Measurements from ENCODE around the gene RGS11. TPM values are rescaled to one million over a fixed set of nuclear protein-coding genes. Genes with fewer than 3 reads are reported as not detected.
"Not testable (repeated sequence)": the region's sequence is repeated elsewhere in the genome, so short reads cannot be mapped to it uniquely, and the experiment has no call there.

Gene RGS11
- total RNA-seq, 1 experiment from 2014 or later = not detected

GRCh38 chr16:269061-269796 lies 6.5 kb downstream of the RGS11 start:
- Histone ChIP-seq H3K27ac (ENCODE audit: low read depth, low read length, poor library complexity, severe bottlenecking) (no peak overlapping the region), H3K9me3 (ENCODE audit: low read depth, low read length, poor library complexity, severe bottlenecking) (no peaks in the 10 kb centered on the region), H3K27me3 (replicated peaks; ENCODE audit: insufficient read depth, low read depth, low read length, poor library complexity) (peaks cover under 1% of the 10 kb centered on the region), H3K36me3 (ENCODE audit: insufficient read depth, low read length, poor library complexity, severe bottlenecking) (peaks cover 2% of the 10 kb centered on the region), H3K4me3 (ENCODE audit: low read depth, low read length, poor library complexity, severe bottlenecking) (no peak overlapping the region), H3K4me1 (ENCODE audit: insufficient read depth, low read length, poor library complexity, severe bottlenecking) (no peaks in the 10 kb centered on the region)
- TF ChIP-seq, protein P1, sequence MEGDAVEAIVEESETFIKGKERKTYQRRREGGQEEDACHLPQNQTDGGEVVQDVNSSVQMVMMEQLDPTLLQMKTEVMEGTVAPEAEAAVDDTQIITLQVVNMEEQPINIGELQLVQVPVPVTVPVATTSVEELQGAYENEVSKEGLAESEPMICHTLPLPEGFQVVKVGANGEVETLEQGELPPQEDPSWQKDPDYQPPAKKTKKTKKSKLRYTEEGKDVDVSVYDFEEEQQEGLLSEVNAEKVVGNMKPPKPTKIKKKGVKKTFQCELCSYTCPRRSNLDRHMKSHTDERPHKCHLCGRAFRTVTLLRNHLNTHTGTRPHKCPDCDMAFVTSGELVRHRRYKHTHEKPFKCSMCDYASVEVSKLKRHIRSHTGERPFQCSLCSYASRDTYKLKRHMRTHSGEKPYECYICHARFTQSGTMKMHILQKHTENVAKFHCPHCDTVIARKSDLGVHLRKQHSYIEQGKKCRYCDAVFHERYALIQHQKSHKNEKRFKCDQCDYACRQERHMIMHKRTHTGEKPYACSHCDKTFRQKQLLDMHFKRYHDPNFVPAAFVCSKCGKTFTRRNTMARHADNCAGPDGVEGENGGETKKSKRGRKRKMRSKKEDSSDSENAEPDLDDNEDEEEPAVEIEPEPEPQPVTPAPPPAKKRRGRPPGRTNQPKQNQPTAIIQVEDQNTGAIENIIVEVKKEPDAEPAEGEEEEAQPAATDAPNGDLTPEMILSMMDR (conservative IDR thresholded peaks at IDR 0.05; ENCODE audit: low read depth, low read length) = no peak
- no peak for TF ChIP-seq EZH2 (IDR thresholded peaks at IDR 0.05; ENCODE audit: borderline replicate concordance, low read depth, low read length, poor library complexity, severe bottlenecking)
- no TSS peak for BruUV-seq (replicated peaks)
- POLR2A ChIA-PET (ENCODE audit: low non-redundant PET) = no interaction called here
- CTCF ChIA-PET = no interaction called here
- intact Hi-C loops (cut with micrococcal nuclease; ENCODE audit: unreplicated experiment) = no loop called here
- no peak for DNase-seq (ENCODE audit: low spot score)

DNA sequence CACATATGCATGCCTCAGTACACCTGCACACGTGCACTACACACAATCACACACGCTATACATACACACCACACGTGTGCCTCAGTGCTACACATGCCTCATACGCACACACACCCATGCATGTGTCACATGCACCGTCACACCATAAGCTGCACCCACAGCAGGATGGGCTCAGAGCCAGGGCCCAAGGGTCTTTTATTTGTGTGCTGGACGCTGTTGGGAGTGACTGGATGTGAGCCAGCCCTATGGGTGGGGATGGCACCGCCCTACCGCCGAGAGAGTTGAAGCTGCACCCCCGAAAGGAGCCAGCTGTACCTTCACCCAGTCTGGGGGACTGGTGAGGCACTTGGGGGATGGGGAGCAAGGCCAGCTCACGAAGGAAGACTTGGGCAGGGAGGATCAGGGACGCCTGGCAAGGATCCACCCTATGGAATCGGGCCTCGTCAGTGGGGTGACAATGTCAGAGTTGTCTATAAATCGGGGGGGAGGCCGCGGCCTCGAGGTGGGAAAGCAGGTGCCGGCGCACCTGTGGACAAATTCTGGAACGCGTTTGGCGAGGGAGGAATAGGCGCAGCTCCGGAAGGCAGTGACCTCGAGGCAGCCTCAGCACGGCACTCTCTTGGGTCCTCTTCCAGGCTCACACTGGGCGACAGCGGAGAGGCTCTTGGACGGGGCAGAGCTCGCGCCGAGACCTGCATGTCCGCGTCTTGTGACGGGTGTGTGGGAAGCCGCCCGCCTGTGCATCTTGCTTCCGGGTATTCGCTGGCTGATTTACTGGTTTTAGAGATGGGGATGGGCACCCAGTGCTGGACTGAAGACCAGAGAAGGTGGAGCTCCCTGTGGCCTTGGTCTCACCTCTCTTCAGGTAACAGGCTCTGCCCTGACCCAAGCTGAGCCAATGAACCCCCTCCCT lies 7.3 kb downstream of the RGS11 start:
- no peak overlapping the region for H3K4me3 ChIP-seq (ENCODE audit: low read depth, low read length, poor library complexity, severe bottlenecking)
- intact Hi-C loops (cut with micrococcal nuclease; ENCODE audit: unreplicated experiment) = no loop called here
- CTCF ChIA-PET = no interaction called here
- BruUV-seq (replicated peaks) = no TSS peak
- H3K4me1 ChIP-seq (ENCODE audit: insufficient read depth, low read length, poor library complexity, severe bottlenecking) = no peaks in the 10 kb centered on the region
- POLR2A ChIA-PET (ENCODE audit: low non-redundant PET) = no interaction called here
- no peak for DNase-seq (ENCODE audit: low spot score)
- H3K27me3 ChIP-seq (replicated peaks; ENCODE audit: insufficient read depth, low read depth, low read length, poor library complexity) = no peaks in the 10 kb centered on the region
- H3K9me3 ChIP-seq (ENCODE audit: low read depth, low read length, poor library complexity, severe bottlenecking) = no peaks in the 10 kb centered on the region
- no peak overlapping the region for H3K27ac ChIP-seq (ENCODE audit: low read depth, low read length, poor library complexity, severe bottlenecking)
- no peak for TF ChIP-seq EZH2 (IDR thresholded peaks at IDR 0.05; ENCODE audit: borderline replicate concordance, low read depth, low read length, poor library complexity, severe bottlenecking)
- TF ChIP-seq, protein P1 (conservative IDR thresholded peaks at IDR 0.05; ENCODE audit: low read depth, low read length) = no peak
- peaks cover 4% of the 10 kb centered on the region for H3K36me3 ChIP-seq (ENCODE audit: insufficient read depth, low read length, poor library complexity, severe bottlenecking)

- H3K27ac ChIP-seq (ENCODE audit: low read depth, low read length, poor library complexity, severe bottlenecking); H3K4me3 ChIP-seq (ENCODE audit: low read depth, low read length, poor library complexity, severe bottlenecking); intact Hi-C loops (cut with micrococcal nuclease; ENCODE audit: unreplicated experiment); CTCF ChIA-PET; H3K36me3 ChIP-seq (ENCODE audit: insufficient read depth, low read length, poor library complexity, severe bottlenecking); DNase-seq (ENCODE audit: low spot score); H3K27me3 ChIP-seq (replicated peaks; ENCODE audit: insufficient read depth, low read depth, low read length, poor library complexity); BruUV-seq (replicated peaks); POLR2A ChIA-PET (ENCODE audit: low non-redundant PET); H3K4me1 ChIP-seq (ENCODE audit: insufficient read depth, low read length, poor library complexity, severe bottlenecking); H3K9me3 ChIP-seq (ENCODE audit: low read depth, low read length, poor library complexity, severe bottlenecking): not testable (repeated sequence)
Measured at GRCh38 chr16:267562-267961, 8.2 kb downstream of the RGS11 start.
